ENCODE results near the gene KCNQ1. TPM values are rescaled to one million over a fixed set of nuclear protein-coding genes. Genes with fewer than 3 reads are reported as not detected.

KCNQ1 gene
- total and polyA plus RNA-seq, 2 donors (not counting 1 experiment from before 2014, with no cell fraction given) = 21.5 to 28.8 TPM

DNA sequence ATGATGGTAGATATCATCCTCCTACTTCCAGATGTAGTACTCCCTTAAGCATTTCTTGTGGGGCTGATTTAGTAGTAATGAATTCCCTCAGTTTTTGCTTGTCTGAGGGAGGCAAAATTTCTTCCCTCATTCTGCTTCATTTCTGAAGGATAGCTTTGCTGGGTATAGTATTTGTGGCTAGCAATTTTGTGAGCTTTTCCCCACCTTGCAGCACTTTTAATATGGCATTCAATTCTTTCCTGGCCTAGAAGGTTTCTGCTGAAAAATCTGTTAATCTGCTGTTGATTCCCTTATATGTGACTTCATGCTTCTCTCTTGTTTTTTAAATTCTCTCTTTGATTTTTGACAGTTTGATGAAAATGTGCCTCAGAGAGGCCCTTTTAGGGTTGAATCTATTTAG lies 204.6 kb downstream of the KCNQ1 start:
- Histone ChIP-seq H3K79me2 (ENCODE audit: control insufficient read depth, insufficient read depth, low read length) (peaks cover 11% of the 10 kb centered on the region), H3K27ac (ENCODE audit: low read length in 2 of 2) (no peak overlapping the region), H4K20me1 (ENCODE audit: control insufficient read depth, insufficient read depth, low read length, poor library complexity, severe bottlenecking) (no peaks in the 10 kb centered on the region), H3K36me3 (replicated peaks in 1 of 2; ENCODE audit: control extremely low read depth in 1 of 2, control insufficient read depth in 1 of 2, extremely low read depth in 1 of 2, insufficient read depth in 2 of 2, low read length in 1 of 2) (peaks cover 0 to 5% of the 10 kb centered on the region in 2 experiments), H3K4me1 (ENCODE audit: control insufficient read depth in 2 of 2, insufficient read depth in 2 of 2, low read length in 2 of 2) (no peaks in the 10 kb centered on the region), H3K9me3 (ENCODE audit: control extremely low read depth in 1 of 3, control insufficient read depth in 2 of 3, insufficient read depth in 1 of 3, low read length in 2 of 3) (peaks cover 13 to 57% (median 40%) of the 10 kb centered on the region in 3 donors), H3K4me3 (ENCODE audit: control extremely low read depth in 1 of 5, extremely low read depth in 1 of 5, insufficient read depth in 1 of 5, low read depth in 2 of 5, low read length in 4 of 5) (no peak overlapping the region), H3K9ac (ENCODE audit: low read length) (no peak overlapping the region), H3K4me2 (replicated peaks; ENCODE audit: low read depth, low read length, poor library complexity, severe bottlenecking) (no peak overlapping the region), H2AFZ (ENCODE audit: insufficient read depth, low read depth, low read length, poor library complexity, severe bottlenecking) (no peak overlapping the region), H3K27me3 (replicated peaks in 1 of 4; ENCODE audit: control extremely low read depth in 1 of 4, control insufficient read depth in 3 of 4, insufficient read depth in 4 of 4, low read length in 3 of 4) (no peaks in the 10 kb centered on the region)
- no peaks in the 10 kb centered on the region for H3K4me1 Mint-ChIP-seq
- TF ChIP-seq, protein P1, sequence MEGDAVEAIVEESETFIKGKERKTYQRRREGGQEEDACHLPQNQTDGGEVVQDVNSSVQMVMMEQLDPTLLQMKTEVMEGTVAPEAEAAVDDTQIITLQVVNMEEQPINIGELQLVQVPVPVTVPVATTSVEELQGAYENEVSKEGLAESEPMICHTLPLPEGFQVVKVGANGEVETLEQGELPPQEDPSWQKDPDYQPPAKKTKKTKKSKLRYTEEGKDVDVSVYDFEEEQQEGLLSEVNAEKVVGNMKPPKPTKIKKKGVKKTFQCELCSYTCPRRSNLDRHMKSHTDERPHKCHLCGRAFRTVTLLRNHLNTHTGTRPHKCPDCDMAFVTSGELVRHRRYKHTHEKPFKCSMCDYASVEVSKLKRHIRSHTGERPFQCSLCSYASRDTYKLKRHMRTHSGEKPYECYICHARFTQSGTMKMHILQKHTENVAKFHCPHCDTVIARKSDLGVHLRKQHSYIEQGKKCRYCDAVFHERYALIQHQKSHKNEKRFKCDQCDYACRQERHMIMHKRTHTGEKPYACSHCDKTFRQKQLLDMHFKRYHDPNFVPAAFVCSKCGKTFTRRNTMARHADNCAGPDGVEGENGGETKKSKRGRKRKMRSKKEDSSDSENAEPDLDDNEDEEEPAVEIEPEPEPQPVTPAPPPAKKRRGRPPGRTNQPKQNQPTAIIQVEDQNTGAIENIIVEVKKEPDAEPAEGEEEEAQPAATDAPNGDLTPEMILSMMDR (IDR thresholded peaks at IDR 0.05) = no peak
- TF ChIP-seq EZH2 (IDR thresholded peaks at IDR 0.05; ENCODE audit: borderline replicate concordance, insufficient read depth, low read depth, low read length, poor library complexity, severe bottlenecking) = no peak
- ATAC-seq (ENCODE audit: low read depth) = no peak
- H3K27me3 Mint-ChIP-seq = no peaks in the 10 kb centered on the region
- DNase-seq = no peak
- POLR2A ChIA-PET = no interaction called here
- peaks cover 21% of the 10 kb centered on the region for H3K9me3 Mint-ChIP-seq (ENCODE audit: insufficient read depth)
- no peak overlapping the region for H3K4me3 Mint-ChIP-seq
- CTCF ChIA-PET = no interaction called here
- intact Hi-C loops (cut with micrococcal nuclease) = no loop called here
- H3K27ac Mint-ChIP-seq = no peak overlapping the region

DNA sequence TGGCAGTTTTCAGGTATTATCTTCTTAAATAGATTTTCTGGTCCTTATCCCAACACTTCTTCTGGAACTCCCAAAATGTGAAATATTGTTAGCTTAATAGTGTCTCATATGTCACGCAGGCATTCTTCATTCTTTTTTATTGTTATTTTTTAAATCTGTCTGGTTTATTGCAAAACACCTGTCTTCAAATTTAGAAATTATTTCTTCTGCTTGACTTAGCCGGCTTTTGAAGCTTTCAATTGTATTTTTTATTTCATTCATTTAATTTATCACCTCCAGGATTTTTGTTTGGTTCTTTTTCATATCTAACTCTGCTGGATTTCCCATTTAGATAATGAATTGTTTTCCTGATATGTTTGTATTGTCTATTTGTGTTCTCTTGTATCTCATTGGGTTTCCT lies 205.0 kb downstream of the KCNQ1 start:
- CTCF ChIA-PET = no interaction called here
- H3K27me3 Mint-ChIP-seq = no peaks in the 10 kb centered on the region
- peaks cover 12 to 53% (median 35%) of the 10 kb centered on the region in 3 donors for H3K9me3 ChIP-seq (ENCODE audit: control extremely low read depth in 1 of 3, control insufficient read depth in 2 of 3, insufficient read depth in 1 of 3, low read length in 2 of 3)

More for the DNA sequence above, 205.0 kb downstream of the KCNQ1 start:
- Histone ChIP-seq H3K4me2 (replicated peaks; ENCODE audit: low read depth, low read length, poor library complexity, severe bottlenecking) (no peak overlapping the region), H3K27ac (ENCODE audit: low read length in 2 of 2) (no peak overlapping the region), H3K79me2 (ENCODE audit: control insufficient read depth, insufficient read depth, low read length) (peaks cover 11% of the 10 kb centered on the region), H3K4me3 (ENCODE audit: control extremely low read depth in 1 of 5, extremely low read depth in 1 of 5, insufficient read depth in 1 of 5, low read depth in 2 of 5, low read length in 4 of 5) (no peak overlapping the region), H3K4me1 (ENCODE audit: control insufficient read depth in 2 of 2, insufficient read depth in 2 of 2, low read length in 2 of 2) (no peaks in the 10 kb centered on the region), H2AFZ (ENCODE audit: insufficient read depth, low read depth, low read length, poor library complexity, severe bottlenecking) (no peak overlapping the region), H3K9ac (ENCODE audit: low read length) (no peak overlapping the region), H3K36me3 (replicated peaks in 1 of 2; ENCODE audit: control extremely low read depth in 1 of 2, control insufficient read depth in 1 of 2, extremely low read depth in 1 of 2, insufficient read depth in 2 of 2, low read length in 1 of 2) (peaks cover 0 to 5% of the 10 kb centered on the region in 2 experiments), H4K20me1 (ENCODE audit: control insufficient read depth, insufficient read depth, low read length, poor library complexity, severe bottlenecking) (no peaks in the 10 kb centered on the region), H3K27me3 (replicated peaks in 1 of 4; ENCODE audit: control extremely low read depth in 1 of 4, control insufficient read depth in 3 of 4, insufficient read depth in 4 of 4, low read length in 3 of 4) (no peaks in the 10 kb centered on the region)
- Mint-ChIP-seq H3K4me1 (no peaks in the 10 kb centered on the region), H3K27ac (no peak overlapping the region), H3K4me3 (no peak overlapping the region), H3K9me3 (ENCODE audit: insufficient read depth) (peaks cover 21% of the 10 kb centered on the region)
- WGBS (ENCODE audit: insufficient coverage) = no CpG with 5 or more reads among the region's 2 CpGs
- POLR2A ChIA-PET = no interaction called here
- intact Hi-C loops (cut with micrococcal nuclease) = no loop called here
- no peak for ATAC-seq (ENCODE audit: low read depth)
- no peak for DNase-seq
- TF ChIP-seq, protein P1 (IDR thresholded peaks at IDR 0.05) = no peak
- no peak for TF ChIP-seq EZH2 (IDR thresholded peaks at IDR 0.05; ENCODE audit: borderline replicate concordance, insufficient read depth, low read depth, low read length, poor library complexity, severe bottlenecking)

Measured in B cell (primary cell).